ENCODE measurements around the gene NFATC4. TPM values are rescaled to one million over a fixed set of nuclear protein-coding genes. Genes with fewer than 3 reads are reported as not detected.

NFATC4 gene
- total and polyA plus RNA-seq, 2 donors (not counting 1 experiment from before 2014, with no cell fraction given), result 3.1 to 7.6 TPM

DNA sequence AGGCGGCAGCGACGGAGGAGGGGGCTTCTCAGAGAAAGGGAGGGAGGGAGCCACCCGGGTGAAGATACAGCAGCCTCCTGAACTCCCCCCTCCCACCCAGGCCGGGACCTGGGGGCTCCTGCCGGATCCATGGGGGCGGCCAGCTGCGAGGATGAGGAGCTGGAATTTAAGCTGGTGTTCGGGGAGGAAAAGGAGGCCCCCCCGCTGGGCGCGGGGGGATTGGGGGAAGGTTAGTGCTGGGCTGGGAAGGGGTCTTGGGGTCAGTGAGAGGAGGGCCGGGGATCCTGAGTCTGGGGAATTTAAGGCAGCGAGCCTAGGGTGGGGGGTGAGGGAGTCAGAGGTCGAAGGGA lies 203 bp downstream of the NFATC4 start:
- Histone ChIP-seq H3K79me2 (ENCODE audit: control insufficient read depth, insufficient read depth, low read length) (no peaks in the 10 kb centered on the region), H3K9ac (ENCODE audit: low read length) (peak overlapping the region; percentile 54), H3K9me3 (ENCODE audit: control extremely low read depth in 1 of 3, control insufficient read depth in 2 of 3, insufficient read depth in 1 of 3, low read length in 2 of 3) (no peaks in the 10 kb centered on the region), H2AFZ (ENCODE audit: insufficient read depth, low read depth, low read length, poor library complexity, severe bottlenecking) (peak overlapping the region; percentile 70), H3K36me3 (replicated peaks in 1 of 2; ENCODE audit: control extremely low read depth in 1 of 2, control insufficient read depth in 1 of 2, extremely low read depth in 1 of 2, insufficient read depth in 2 of 2, low read length in 1 of 2) (no peaks in the 10 kb centered on the region), H3K27ac (ENCODE audit: low read length in 2 of 2) (peak overlapping the region in 1 of 2 donors; percentile 36), H3K4me2 (replicated peaks; ENCODE audit: low read depth, low read length, poor library complexity, severe bottlenecking) (peak overlapping the region; percentile 86), H3K4me1 (ENCODE audit: control insufficient read depth in 2 of 2, insufficient read depth in 2 of 2, low read length in 2 of 2) (peaks cover 30 to 39% of the 10 kb centered on the region in 2 donors), H3K4me3 (ENCODE audit: control extremely low read depth in 1 of 5, extremely low read depth in 1 of 5, insufficient read depth in 1 of 5, low read depth in 2 of 5, low read length in 4 of 5) (peak overlapping the region in 4 of 5 experiments; percentile 32 to 64 (median 60)), H3K27me3 (replicated peaks in 1 of 4; ENCODE audit: control extremely low read depth in 1 of 4, control insufficient read depth in 3 of 4, insufficient read depth in 4 of 4, low read length in 3 of 4) (peaks cover 0 to 30% (median 6%) of the 10 kb centered on the region in 4 experiments), H4K20me1 (ENCODE audit: control insufficient read depth, insufficient read depth, low read length, poor library complexity, severe bottlenecking) (no peaks in the 10 kb centered on the region)
- Mint-ChIP-seq H3K4me1 (peaks cover 32% of the 10 kb centered on the region), H3K4me3 (peak overlapping the region; percentile 92), H3K27me3 (peaks cover 6% of the 10 kb centered on the region), H3K27ac (peak overlapping the region; percentile 46), H3K9me3 (ENCODE audit: insufficient read depth) (no peaks in the 10 kb centered on the region)
- no peak for DNase-seq
- CTCF ChIA-PET, result no interaction called here
- intact Hi-C loops (cut with micrococcal nuclease), result loop anchor here (5.0 to 10.0 kb wide), 3 partner anchors 226 to 337 kb away; partner anchors contain the start of gene EMC9
- POLR2A ChIA-PET, result interaction anchor here (1.3 kb wide), 1 partner anchor 62 kb away, joined by 8 read pairs; the partner anchor contains the start of gene KHNYN
- WGBS (ENCODE audit: insufficient coverage), result 0% methylated on average over 9 of the region's 15 CpGs
- TF ChIP-seq, protein P1, sequence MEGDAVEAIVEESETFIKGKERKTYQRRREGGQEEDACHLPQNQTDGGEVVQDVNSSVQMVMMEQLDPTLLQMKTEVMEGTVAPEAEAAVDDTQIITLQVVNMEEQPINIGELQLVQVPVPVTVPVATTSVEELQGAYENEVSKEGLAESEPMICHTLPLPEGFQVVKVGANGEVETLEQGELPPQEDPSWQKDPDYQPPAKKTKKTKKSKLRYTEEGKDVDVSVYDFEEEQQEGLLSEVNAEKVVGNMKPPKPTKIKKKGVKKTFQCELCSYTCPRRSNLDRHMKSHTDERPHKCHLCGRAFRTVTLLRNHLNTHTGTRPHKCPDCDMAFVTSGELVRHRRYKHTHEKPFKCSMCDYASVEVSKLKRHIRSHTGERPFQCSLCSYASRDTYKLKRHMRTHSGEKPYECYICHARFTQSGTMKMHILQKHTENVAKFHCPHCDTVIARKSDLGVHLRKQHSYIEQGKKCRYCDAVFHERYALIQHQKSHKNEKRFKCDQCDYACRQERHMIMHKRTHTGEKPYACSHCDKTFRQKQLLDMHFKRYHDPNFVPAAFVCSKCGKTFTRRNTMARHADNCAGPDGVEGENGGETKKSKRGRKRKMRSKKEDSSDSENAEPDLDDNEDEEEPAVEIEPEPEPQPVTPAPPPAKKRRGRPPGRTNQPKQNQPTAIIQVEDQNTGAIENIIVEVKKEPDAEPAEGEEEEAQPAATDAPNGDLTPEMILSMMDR (IDR thresholded peaks at IDR 0.05), result no peak
- TF ChIP-seq EZH2 (IDR thresholded peaks at IDR 0.05; ENCODE audit: borderline replicate concordance, insufficient read depth, low read depth, low read length, poor library complexity, severe bottlenecking), result no peak
- no peak for ATAC-seq (ENCODE audit: low read depth)

DNA sequence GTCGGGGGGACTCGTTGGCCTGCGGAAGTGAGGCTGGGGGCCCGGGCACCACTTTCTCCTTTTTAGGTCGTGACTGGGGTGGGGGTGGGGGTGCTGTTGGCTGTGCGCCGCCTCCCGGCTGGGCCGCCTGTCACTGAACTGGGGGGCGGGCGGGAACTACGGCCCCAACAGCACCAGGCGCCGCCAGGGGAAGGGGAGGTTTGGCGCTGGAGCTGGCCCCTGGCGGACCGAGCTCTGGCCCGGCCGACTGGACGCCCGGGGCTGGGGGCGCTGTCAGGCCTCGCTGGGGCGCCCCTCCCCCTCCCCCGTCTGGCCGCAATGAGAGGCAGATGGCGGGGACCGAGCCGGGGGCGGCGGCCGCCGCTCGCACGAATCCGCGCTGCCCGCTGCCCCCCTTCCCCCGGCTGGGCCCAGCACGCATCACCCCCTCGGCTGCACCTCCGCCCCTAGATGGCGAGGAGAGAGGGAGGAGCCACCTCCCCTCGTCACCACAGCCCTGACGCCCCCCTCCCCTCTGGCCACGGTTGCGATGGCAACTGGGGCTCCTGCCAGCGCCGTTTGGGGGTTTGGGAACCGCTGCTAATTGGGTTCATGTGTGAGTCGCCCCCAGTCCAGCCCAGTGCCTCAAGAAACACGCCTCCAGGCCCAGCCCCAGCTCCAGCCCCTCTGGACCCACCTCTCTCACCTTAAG lies 723 bp downstream of the NFATC4 start:
- H3K4me2 ChIP-seq (replicated peaks; ENCODE audit: low read depth, low read length, poor library complexity, severe bottlenecking), result peak overlapping the region; percentile 86
- DNase-seq, result peak; percentile 77
- no peaks in the 10 kb centered on the region for H3K36me3 ChIP-seq (replicated peaks in 1 of 2; ENCODE audit: control extremely low read depth in 1 of 2, control insufficient read depth in 1 of 2, extremely low read depth in 1 of 2, insufficient read depth in 2 of 2, low read length in 1 of 2)
- peaks cover 30 to 39% of the 10 kb centered on the region in 2 donors for H3K4me1 ChIP-seq (ENCODE audit: control insufficient read depth in 2 of 2, insufficient read depth in 2 of 2, low read length in 2 of 2)
- peaks cover 6% of the 10 kb centered on the region for H3K27me3 Mint-ChIP-seq
- H3K27ac ChIP-seq (ENCODE audit: low read length in 2 of 2), result peak overlapping the region in 1 of 2 donors; percentile 43
- peak; percentile 85 for TF ChIP-seq EZH2 (IDR thresholded peaks at IDR 0.05; ENCODE audit: borderline replicate concordance, insufficient read depth, low read depth, low read length, poor library complexity, severe bottlenecking)
- TF ChIP-seq, protein P1 (IDR thresholded peaks at IDR 0.05), result no peak
- peak overlapping the region; percentile 70 for H2AFZ ChIP-seq (ENCODE audit: insufficient read depth, low read depth, low read length, poor library complexity, severe bottlenecking)
- POLR2A ChIA-PET, result interaction anchor here (1.3 kb wide), 1 partner anchor 61 kb away, joined by 8 read pairs; the partner anchor contains the start of gene KHNYN
- H3K27ac Mint-ChIP-seq, result peak overlapping the region; percentile 61
- CTCF ChIA-PET, result no interaction called here
- intact Hi-C loops (cut with micrococcal nuclease), result loop anchor here (5.0 to 10.0 kb wide), 3 partner anchors 226 to 336 kb away; partner anchors contain the start of gene EMC9
- H4K20me1 ChIP-seq (ENCODE audit: control insufficient read depth, insufficient read depth, low read length, poor library complexity, severe bottlenecking), result no peaks in the 10 kb centered on the region
- peak overlapping the region; percentile 54 for H3K9ac ChIP-seq (ENCODE audit: low read length)
- WGBS (ENCODE audit: insufficient coverage), result 3% methylated on average over 44 of the region's 52 CpGs
- H3K79me2 ChIP-seq (ENCODE audit: control insufficient read depth, insufficient read depth, low read length), result no peaks in the 10 kb centered on the region
- H3K4me3 ChIP-seq (ENCODE audit: control extremely low read depth in 1 of 5, extremely low read depth in 1 of 5, insufficient read depth in 1 of 5, low read depth in 2 of 5, low read length in 4 of 5), result peak overlapping the region in 4 of 5 experiments; percentile 32 to 64 (median 60)
- H3K4me1 Mint-ChIP-seq, result peaks cover 32% of the 10 kb centered on the region
- no peaks in the 10 kb centered on the region for H3K9me3 Mint-ChIP-seq (ENCODE audit: insufficient read depth)
- peak overlapping the region; percentile 92 for H3K4me3 Mint-ChIP-seq
- ATAC-seq (ENCODE audit: low read depth), result no peak
- H3K27me3 ChIP-seq (replicated peaks in 1 of 4; ENCODE audit: control extremely low read depth in 1 of 4, control insufficient read depth in 3 of 4, insufficient read depth in 4 of 4, low read length in 3 of 4), result peaks cover 0 to 30% (median 6%) of the 10 kb centered on the region in 4 experiments
- no peaks in the 10 kb centered on the region for H3K9me3 ChIP-seq (ENCODE audit: control extremely low read depth in 1 of 3, control insufficient read depth in 2 of 3, insufficient read depth in 1 of 3, low read length in 2 of 3)

Data from B cell (primary cell).